Measurements from ENCODE around the gene EMSY. TPM values are rescaled to one million over a fixed set of nuclear protein-coding genes. Genes with fewer than 3 reads are reported as not detected.

Gene EMSY
- total RNA-seq, 1 experiment from 2014 or later = 29.3 TPM

GRCh38 chr11:76597533-76598425 is 153.0 kb downstream of the EMSY start:
- no peak overlapping the region for H4K8ac ChIP-seq (replicated peaks; ENCODE audit: insufficient read length, low read depth, low read length)
- H3K27me3 ChIP-seq (ENCODE audit: insufficient read depth, low read length) = no peaks in the 10 kb centered on the region
- H2BK20ac ChIP-seq (ENCODE audit: low read depth, low read length, poor library complexity, severe bottlenecking) = no peak overlapping the region
- no peak overlapping the region for H2BK120ac ChIP-seq (ENCODE audit: low read depth, low read length, poor library complexity, severe bottlenecking)
- H3K14ac ChIP-seq (ENCODE audit: insufficient read depth, low read length) = no peak overlapping the region
- Mint-ChIP-seq H3K27ac (no peak overlapping the region), H3K27me3 (ENCODE audit: low read depth) (no peaks in the 10 kb centered on the region), H3K36me3 (ENCODE audit: insufficient read depth in 1 of 3, low read depth in 3 of 3) (no peaks in the 10 kb centered on the region), H3K9me3 (no peaks in the 10 kb centered on the region), H3K4me1 (peaks cover 3 to 5% of the 10 kb centered on the region in 2 experiments; a peak in 3 of 4 replicates), H3K4me3 (no peak overlapping the region)
- no peaks in the 10 kb centered on the region for H3K9me3 ChIP-seq (ENCODE audit: control insufficient read depth, low read depth, low read length)
- H3K79me2 ChIP-seq (ENCODE audit: insufficient read depth, low read length) = no peaks in the 10 kb centered on the region
- no peaks in the 10 kb centered on the region for H3K23me2 ChIP-seq (ENCODE audit: insufficient read length, low read depth, low read length, poor library complexity, severe bottlenecking)
- DNase-seq = peak; percentile 18
- no peaks in the 10 kb centered on the region for H3K4me1 ChIP-seq (ENCODE audit: insufficient read depth, low read length)
- no peak overlapping the region for H3K4me2 ChIP-seq (ENCODE audit: insufficient read depth, insufficient read length, low read length)
- no peak overlapping the region for H3T11ph ChIP-seq (ENCODE audit: low read length)
- H3K23ac ChIP-seq (ENCODE audit: insufficient read length, low read depth, low read length) = no peak overlapping the region
- no peaks in the 10 kb centered on the region for H4K20me1 ChIP-seq (ENCODE audit: control insufficient read depth, insufficient read depth, insufficient read length)
- no CpG with 5 or more reads among the region's 12 CpGs for WGBS (ENCODE audit: extremely low coverage, insufficient read length, low lambda C conversion rate)
- H2AK5ac ChIP-seq (ENCODE audit: insufficient read length, low read length) = no peak overlapping the region
- no peak overlapping the region for H4K91ac ChIP-seq (ENCODE audit: insufficient read length, low read depth, low read length)
- H3K18ac ChIP-seq (ENCODE audit: insufficient read length, low read depth, low read length) = no peak overlapping the region
- no peak overlapping the region for H4K5ac ChIP-seq (ENCODE audit: insufficient read length, low read depth, low read length)
- no peak overlapping the region for H3K4ac ChIP-seq (ENCODE audit: low read depth, low read length)
- TF ChIP-seq CTCF (conservative IDR thresholded peaks at IDR 0.05) = no peak
- H2BK12ac ChIP-seq (ENCODE audit: insufficient read length, low read depth, low read length) = no peak overlapping the region
- H3K27ac ChIP-seq (ENCODE audit: insufficient read length, low read depth, low read length) = no peak overlapping the region
- H3K79me1 ChIP-seq (ENCODE audit: insufficient read depth, low read depth, low read length, poor library complexity, severe bottlenecking) = no peaks in the 10 kb centered on the region
- H2BK5ac ChIP-seq (ENCODE audit: insufficient read length, low read length) = no peak overlapping the region
- H2AFZ ChIP-seq (ENCODE audit: low read length) = no peak overlapping the region
- no peak overlapping the region for H3K56ac ChIP-seq (ENCODE audit: insufficient read length, low read depth, low read length)
- H3K9ac ChIP-seq (ENCODE audit: extremely low read depth, insufficient read length, low read length) = no peak overlapping the region
- H2BK15ac ChIP-seq (ENCODE audit: low read depth, low read length) = no peak overlapping the region

All from H9 (cell line).